HG03097 (cell line): Measurements from ENCODE around the gene R3HCC1L.

Source experiments
- ATAC-seq: cut with Tn5 transposase; IDR thresholded peaks from one replicate; pipeline ENCODE4 v1.9.1; 2021; ENCODE audit not compliant: unreplicated experiment, low FRiP score

R3HCC1L gene

DNA sequence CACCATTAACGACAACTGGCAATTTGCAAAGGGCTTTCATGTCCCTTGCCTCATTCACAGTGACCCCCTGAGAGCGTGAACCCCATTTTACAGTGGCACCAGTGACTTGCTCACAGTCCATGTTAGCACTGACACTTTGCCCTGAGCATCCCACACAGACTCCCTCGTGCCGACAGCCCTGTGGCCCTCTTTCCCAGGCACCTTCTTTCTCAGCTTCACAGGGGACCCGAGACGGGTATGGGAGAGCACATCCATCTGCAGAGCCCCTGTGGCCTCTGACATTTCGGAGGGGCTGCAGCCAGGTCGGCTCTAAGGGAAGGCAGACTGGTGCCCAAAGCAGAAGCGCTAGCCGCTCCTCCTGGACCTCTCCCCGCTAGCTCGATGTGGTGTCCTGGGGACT lies 122.7 kb downstream of the R3HCC1L start:
- no peak for ATAC-seq

GRCh38 chr10:98257961-98258360 lies 123.5 kb downstream of the R3HCC1L start:
- ATAC-seq, result no peak

GRCh38 chr10:98258683-98259454 lies 124.4 kb downstream of the R3HCC1L start:
- ATAC-seq, result no peak

DNA sequence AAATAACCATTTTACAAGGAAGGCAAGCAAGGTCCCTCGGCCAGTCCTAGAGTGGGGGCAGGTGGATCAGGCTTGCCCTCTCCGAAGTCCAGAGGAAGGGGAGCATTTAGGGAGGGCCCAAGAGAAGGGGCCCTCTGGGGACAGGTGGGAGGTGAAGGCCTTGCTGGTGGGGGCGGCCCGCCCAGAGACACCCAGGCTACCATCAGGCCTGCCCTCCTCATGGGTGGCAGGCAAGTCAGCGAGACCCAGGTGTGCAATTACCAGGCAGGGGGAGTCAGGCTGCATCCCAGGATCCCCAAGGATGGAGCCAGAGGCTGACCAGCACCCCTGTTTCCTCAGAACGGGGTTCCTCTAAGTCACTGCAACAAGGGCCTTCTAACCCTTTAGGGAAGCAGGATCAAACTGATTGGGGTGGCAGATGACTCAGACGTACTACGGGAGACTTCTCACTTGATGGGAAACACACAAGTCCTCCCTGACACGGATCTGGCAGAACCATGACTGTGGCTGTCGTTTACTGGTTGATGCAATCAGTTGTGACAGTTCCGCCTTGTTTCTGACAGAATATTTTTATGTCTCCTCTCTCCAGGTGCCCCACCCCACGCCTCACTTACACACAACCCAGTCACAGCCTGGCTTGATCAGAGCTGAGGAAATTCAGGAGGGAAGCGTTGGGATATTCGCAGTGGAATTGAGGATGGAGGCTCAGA lies 125.3 kb downstream of the R3HCC1L start:
- no peak for ATAC-seq

GRCh38 chr10:98260350-98260749 lies 125.9 kb downstream of the R3HCC1L start:
- no peak for ATAC-seq

- ATAC-seq, result no peak
These were observed 126.3 kb downstream of the R3HCC1L start for GRCh38 chr10:98260752-98261151.

GRCh38 chr10:98261436-98262277 lies 127.2 kb downstream of the R3HCC1L start:
- ATAC-seq, result no peak

DNA sequence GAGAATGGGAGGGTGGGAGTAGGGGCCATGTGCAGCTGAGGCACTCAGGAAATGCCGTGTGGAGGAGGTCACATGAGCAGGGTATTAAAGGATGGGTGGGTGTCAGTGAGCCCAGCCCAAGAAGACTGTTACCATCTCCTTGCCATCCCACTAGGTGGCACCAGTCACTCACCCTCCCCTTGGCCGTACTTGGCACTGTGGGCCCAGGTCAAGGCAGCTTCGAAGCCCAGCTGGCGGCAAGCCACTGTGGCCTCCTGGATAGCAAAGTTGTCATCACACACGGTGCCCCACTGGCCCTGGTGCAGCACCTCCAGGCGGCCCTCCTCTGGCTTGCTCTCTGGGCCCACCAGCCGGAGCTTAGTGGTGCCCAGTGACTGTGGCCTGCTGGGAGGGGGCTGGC lies 128.1 kb downstream of the R3HCC1L start:
- no peak for ATAC-seq

- no peak for ATAC-seq
These were observed 128.6 kb downstream of the R3HCC1L start for GRCh38 chr10:98263088-98263487.

DNA sequence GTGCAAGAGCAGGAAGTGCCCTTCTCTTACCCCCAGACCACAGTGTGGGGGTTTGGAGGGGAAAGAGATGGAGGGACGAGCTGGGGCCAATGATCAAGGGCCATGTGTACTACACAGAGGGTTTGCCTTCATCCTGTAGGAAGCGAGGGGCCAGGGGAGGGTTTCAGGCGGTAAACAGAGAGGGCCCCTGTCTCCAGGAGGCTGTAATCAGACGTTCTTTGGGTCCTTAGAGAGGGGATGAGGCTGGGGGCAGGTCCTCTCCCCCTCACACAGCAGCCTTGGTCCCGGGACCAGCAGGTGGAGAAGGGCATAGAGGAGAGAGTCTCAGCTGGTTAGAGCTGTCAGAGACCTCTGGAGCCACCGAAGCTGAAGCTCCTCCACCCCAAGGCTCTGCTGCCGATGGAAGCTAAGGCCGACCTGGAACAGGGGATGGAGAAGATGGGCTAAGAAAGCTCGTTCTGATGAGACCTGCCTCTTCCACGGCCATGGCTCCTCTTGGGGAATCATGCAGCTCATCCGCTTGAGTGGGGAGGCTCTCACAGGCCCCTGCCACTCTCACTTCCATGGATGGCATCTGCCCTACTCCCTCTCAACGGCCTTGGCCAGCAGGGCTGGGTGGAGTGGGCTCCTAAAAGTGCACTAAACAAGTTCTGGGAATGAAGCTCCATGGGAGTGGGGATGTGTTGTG lies 130.1 kb downstream of the R3HCC1L start:
- no peak for ATAC-seq

DNA sequence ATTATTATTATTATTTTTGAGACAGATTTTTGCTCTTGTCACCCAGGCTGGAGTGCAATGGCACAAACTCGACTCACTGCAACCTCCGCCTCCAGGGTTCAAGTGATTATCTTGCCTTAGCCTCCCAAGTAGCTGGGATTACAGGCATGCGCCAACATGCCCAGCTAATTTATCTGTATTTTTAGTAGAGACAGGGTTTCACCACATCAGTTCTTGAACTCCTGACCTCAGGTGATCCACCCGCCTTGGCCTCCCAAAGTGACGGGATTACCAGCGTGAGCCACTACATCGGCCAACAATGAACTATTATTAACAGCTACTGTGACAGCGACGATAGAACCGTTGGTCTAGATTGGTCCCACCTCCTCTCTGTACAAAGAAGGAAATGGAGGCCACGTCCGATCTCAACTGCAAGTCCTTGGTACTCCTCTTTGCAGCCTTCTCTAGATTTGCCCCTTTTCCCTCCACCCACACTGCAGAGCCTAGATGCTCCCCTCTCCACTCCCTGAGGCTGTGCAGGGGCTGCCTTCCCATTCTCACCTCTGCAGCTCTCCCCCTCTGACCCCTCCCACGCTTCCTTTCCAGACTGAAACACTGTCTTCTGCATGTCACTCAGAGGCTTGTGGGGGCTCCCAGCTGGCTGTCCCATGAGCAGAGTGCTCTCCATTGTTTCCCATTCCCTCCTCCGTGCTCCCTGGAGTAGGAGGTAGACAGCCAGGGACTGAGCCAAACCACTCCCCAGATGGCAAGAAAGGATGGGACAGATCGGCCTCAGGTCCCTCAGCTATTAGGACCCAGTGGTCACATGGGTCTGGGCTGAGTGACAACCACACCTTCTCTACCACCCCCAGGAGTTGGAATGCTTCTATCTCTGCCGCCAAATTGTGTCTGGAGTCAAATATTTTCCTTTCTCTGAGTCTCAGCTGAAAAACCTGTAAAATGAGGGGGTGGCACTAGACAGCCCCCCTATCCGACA lies 131.2 kb downstream of the R3HCC1L start:
- ATAC-seq, result no peak

- no peak for ATAC-seq
These were observed 132.2 kb downstream of the R3HCC1L start for GRCh38 chr10:98266647-98267046.

DNA sequence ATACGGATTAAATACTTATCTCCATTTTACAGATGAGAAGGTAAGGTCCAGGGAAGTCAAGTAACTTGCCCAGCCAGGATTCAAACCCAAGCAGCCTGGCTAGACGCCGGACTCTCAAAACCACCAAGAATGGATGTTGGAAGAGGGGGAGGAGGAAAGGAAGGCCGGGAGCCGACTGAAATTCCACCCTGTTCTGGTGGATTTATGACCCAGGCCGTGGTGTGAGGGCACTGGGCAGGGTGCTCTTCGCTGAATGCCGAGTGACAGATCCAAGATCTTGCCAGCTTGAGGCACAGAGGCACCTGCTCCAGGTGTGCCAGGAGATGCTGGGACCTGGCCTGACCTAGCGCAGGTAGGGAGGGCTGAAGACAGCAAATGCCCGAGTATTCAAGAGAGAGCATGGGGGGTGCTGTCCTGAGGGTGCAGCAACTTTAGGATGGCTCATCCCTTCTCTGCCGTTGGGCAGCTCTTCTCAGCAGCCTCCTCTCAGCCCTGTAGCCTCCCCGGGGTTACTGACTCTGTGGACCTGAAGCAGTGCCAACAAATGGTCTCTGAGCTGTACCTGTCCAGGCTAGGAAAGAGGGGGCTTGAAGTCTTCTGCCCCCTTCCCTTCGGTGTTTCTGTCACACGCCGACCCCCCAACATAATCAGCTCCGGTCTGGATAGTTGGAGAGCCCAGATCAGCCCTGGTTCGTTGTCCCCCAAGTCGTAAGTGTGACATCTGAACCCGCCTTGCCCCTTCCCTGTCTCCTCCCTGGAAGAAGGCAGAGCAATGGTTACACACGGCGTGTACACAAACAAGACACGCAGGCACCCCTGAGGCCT lies 132.8 kb downstream of the R3HCC1L start:
- no peak for ATAC-seq

- no peak for ATAC-seq
These were observed 133.6 kb downstream of the R3HCC1L start, which contains the start of gene LOXL4 for GRCh38 chr10:98267894-98268693. TSS of gene LOXL4 (minus strand) at chr10:98268194. CDS start at chr10:98263019, 5,175 bp downstream.

GRCh38 chr10:98268694-98269431 lies 134.4 kb downstream of the R3HCC1L start:
- ATAC-seq, result no peak

DNA sequence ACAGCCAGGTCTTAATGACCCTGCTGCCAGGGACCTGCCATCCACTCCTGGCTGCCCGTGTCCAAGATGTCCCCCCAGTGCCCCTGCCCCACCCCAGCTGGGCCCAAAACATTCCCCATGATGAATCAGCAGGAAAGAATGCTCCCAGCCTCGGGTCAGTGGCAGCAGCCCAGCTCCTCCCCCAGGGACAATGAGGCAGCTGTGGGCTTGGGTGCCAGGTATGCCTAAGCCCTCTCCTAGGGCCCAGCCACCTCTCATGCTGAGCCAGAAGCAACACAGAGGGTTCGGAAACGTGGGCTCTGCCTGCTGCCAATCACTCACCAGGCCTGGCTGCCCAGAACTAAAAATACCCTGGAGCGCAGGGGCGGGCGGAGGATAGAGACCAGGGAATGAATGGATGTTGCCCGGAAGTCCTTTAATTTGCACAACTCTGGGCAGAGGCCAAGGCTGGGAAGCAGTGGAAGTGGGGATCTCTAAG lies 135.0 kb downstream of the R3HCC1L start:
- no peak for ATAC-seq
